RWPE2 (cell line): ENCODE measurements around the gene UCP3.
A peak's percentile ranks its signal among the peaks of the same experiment; 100 is the strongest.

ENCODE experiments used
- ATAC-seq: fragments of 200-7000 bp; cut with Tn5 transposase; 3 replicates; pipeline ENCODE4 v1.9.1; 2021; ENCODE audit warnings: low read depth
- DNase-seq: peaks from one replicate; pipeline ENCODE4 v3.0.0-alpha.2; 2020; ENCODE audit warnings: low spot score
- H3K27ac ChIP-seq: fragments of 450-650 bp; 2 replicates; pipeline ENCODE4 v1.5.1; 2017; ENCODE audit warnings: mild to moderate bottlenecking; ENCODE audit not compliant: poor library complexity, severe bottlenecking
- H3K27me3 ChIP-seq: fragments of 250-450 bp; sonication (Bioruptor Pico); 2 replicates; pipeline ENCODE4 v1.5.1; 2021; ENCODE audit warnings: mild to moderate bottlenecking, moderate library complexity; ENCODE audit not compliant: insufficient read depth, poor library complexity, severe bottlenecking
- H3K36me3 ChIP-seq: fragments of 250-450 bp; sonication (Bioruptor Pico); 2 replicates; pipeline ENCODE4 v1.5.1; 2020; ENCODE audit warnings: low read depth, mild to moderate bottlenecking, moderate library complexity
- H3K4me1 ChIP-seq: fragments of 250-450 bp; sonication (Bioruptor Pico); 2 replicates; pipeline ENCODE4 v1.5.1; 2021; ENCODE audit warnings: mild to moderate bottlenecking, moderate library complexity; ENCODE audit not compliant: insufficient read depth, poor library complexity, severe bottlenecking
- H3K4me3 ChIP-seq: fragments of 250-450 bp; sonication (Bioruptor Pico); 2 replicates; pipeline ENCODE4 v1.5.1; 2021; ENCODE audit warnings: mild to moderate bottlenecking, moderate library complexity; ENCODE audit not compliant: severe bottlenecking
- H3K9me3 ChIP-seq: fragments of 250-450 bp; sonication (Bioruptor Pico); 2 replicates; pipeline ENCODE4 v1.5.1; 2021; ENCODE audit warnings: mild to moderate bottlenecking, moderate library complexity; ENCODE audit not compliant: severe bottlenecking
- TF ChIP-seq, protein P1 (sequence below): fragments of 450-650 bp; IDR thresholded peaks from one replicate; pipeline ENCODE4 v1.5.1; 2017; ENCODE audit warnings: mild to moderate bottlenecking, moderate library complexity; ENCODE audit not compliant: poor library complexity, severe bottlenecking

UCP3 gene

DNA sequence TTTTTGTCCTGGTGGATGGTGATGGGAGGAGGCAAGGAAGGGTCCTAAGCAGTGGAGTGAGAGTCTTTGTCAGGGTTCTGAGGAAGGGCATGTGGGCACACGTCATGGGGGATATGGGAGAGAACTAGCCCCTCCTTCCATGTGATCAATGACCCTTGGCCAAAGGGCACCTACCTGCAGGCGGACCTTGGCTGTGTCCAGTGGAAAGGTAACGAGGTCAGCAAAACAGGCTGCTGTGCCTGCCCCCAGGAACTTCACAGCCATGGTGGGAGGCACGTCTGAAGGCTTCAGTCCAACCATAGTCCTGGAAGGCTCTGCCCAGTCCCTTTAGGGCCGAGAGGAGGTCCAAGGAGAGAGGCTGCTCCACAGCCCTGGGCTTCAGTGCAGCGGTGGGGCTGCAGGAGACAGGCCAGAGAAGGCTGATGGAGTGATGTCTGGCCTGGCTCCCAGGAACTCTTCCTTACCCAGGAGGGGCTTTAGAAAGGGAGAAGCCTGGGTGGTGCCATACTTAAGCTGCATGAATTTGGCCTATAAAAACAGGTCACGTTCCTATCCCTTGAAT lies 2.1 kb downstream of the UCP3 start:
- Histone ChIP-seq H3K27ac (no peak overlapping the region), H3K27me3 (no peaks in the 10 kb centered on the region), H3K36me3 (no peaks in the 10 kb centered on the region), H3K9me3 (no peaks in the 10 kb centered on the region), H3K4me3 (no peak overlapping the region), H3K4me1 (no peaks in the 10 kb centered on the region)
- no peak for DNase-seq
- TF ChIP-seq, protein P1, sequence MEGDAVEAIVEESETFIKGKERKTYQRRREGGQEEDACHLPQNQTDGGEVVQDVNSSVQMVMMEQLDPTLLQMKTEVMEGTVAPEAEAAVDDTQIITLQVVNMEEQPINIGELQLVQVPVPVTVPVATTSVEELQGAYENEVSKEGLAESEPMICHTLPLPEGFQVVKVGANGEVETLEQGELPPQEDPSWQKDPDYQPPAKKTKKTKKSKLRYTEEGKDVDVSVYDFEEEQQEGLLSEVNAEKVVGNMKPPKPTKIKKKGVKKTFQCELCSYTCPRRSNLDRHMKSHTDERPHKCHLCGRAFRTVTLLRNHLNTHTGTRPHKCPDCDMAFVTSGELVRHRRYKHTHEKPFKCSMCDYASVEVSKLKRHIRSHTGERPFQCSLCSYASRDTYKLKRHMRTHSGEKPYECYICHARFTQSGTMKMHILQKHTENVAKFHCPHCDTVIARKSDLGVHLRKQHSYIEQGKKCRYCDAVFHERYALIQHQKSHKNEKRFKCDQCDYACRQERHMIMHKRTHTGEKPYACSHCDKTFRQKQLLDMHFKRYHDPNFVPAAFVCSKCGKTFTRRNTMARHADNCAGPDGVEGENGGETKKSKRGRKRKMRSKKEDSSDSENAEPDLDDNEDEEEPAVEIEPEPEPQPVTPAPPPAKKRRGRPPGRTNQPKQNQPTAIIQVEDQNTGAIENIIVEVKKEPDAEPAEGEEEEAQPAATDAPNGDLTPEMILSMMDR = no peak
- ATAC-seq = no peak

DNA sequence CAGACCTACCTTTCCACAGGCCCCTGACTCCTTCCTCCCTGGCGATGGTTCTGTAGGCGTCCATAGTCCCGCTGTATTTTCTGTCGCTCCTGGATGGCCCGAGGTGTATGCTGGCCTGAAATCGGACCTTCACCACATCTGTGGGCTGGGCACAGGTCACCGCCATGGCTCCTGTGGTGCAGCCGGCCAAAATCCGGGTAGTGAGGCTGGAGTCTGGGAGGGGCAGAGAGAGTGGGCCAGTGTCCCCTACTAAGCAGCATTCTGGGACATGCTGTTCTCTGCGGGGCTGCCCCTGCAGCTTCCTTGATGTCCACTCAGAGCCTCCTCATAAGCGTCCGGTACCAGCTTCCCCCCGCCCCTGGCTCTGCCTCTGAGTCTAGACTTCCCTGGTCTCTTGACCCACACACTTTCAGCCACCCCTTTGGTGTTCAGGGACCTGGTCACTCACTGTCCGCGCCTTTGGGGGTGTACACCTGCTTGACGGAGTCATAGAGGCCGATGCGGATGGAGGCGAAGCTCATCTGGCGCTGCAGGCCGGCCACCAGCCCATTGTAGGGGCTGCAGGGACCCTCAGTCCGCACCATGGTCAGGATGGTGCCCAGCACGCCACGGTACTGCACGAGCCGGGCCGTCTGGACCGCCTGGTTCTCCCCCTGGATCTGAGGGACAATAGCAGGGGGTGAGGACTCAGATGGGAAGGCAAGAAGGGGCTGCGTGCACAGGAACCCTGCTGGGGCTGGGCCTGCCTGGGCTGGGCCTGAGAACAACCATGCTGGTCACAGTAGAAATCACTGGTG lies 3.0 kb downstream of the UCP3 start:
- H3K4me3 ChIP-seq = no peak overlapping the region
- no peaks in the 10 kb centered on the region for H3K27me3 ChIP-seq
- no peak; the same call in 2 of the 3 replicates for ATAC-seq
- H3K9me3 ChIP-seq = no peaks in the 10 kb centered on the region
- H3K27ac ChIP-seq = no peak overlapping the region
- no peak for DNase-seq
- H3K4me1 ChIP-seq = no peaks in the 10 kb centered on the region
- H3K36me3 ChIP-seq = no peaks in the 10 kb centered on the region
- TF ChIP-seq, protein P1 = no peak

DNA sequence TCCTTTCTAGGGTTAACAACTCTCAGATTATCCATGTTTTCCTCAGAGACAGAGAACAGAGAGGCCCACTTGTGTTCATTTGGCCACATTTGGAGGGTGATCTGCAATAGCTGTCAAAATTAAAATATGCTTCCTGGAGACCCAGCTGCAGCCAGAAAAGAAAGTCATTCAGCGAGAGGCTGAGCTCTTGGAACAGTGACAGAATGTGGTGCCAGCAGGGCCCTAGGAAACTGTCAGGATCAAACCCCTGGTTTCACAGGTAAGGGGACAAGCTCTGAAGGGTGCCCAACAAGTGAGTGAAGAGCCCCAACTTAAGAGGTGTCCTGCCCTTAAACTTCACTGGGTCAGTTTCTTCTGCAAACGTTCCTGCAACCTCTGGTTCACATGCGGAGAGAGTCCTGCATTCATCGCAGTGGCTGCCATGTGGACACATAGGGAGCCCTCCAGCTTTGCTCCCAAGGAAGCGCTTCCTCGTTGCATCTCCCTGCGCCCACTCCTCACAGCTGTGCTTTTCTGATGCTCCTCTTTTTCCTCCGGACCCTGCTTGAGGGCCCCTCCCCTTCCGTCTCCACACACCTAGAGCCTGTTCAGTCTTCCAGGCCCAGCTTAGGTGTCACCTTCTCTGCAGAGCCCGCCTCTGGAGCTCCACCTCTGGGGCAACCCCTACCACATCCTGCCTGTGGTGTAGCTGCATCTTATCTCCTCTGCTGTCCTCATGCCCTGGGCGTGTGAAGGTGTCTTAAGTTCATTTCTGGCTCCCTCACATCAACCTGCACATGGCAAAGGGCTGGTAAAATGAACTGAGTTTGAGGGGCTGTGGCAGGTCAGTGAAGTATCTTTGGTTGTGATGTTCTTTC lies 3.9 kb downstream of the UCP3 start:
- peak; percentile 19; the same call in 1 of the 3 replicates for ATAC-seq
- TF ChIP-seq, protein P1 = no peak
- Histone ChIP-seq H3K9me3 (no peaks in the 10 kb centered on the region), H3K4me1 (no peaks in the 10 kb centered on the region), H3K36me3 (no peaks in the 10 kb centered on the region), H3K27ac (no peak overlapping the region), H3K4me3 (no peak overlapping the region), H3K27me3 (no peaks in the 10 kb centered on the region)
- DNase-seq = no peak

DNA sequence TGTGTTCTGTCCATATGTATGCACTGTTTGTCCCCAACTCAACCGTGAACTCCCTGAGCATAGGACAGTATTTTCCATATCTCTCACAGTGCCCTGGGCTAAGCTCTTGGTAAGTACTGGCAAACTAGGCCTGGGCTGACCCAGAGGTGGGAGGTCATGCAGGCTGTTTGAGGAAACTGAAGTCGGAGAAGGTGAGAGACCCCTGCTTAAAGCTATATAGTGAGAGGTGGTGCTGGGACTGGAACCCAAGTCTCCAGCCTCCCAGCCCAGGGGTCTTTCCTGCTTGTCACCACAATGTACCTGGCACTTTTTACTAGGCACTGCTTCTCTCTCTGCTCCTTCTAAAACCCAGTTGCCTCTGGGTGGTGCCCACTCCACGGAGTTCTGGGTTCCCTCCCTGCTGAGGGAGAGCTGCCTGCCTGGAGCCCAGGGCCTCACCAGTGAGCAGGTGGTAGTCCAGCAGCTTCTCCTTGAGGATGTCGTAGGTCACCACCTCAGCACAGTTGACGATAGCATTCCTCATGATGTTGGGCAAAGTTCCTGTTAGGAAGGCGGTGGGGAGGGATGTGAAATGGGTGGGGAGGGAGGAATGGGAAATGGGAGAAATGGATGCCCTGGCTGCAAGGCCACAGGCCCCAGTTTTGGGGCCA lies 4.7 kb downstream of the UCP3 start:
- H3K4me1 ChIP-seq = no peaks in the 10 kb centered on the region
- H3K36me3 ChIP-seq = no peaks in the 10 kb centered on the region
- no peak overlapping the region for H3K27ac ChIP-seq
- H3K4me3 ChIP-seq = no peak overlapping the region
- DNase-seq (no peak), ATAC-seq (no peak)
- TF ChIP-seq, protein P1 = no peak
- no peaks in the 10 kb centered on the region for H3K27me3 ChIP-seq
- H3K9me3 ChIP-seq = no peaks in the 10 kb centered on the region
